GM21786 (cell line): ENCODE measurements around the gene TMC3.
"Not testable (repeated sequence)": the region's sequence is repeated elsewhere in the genome, so short reads cannot be mapped to it uniquely, and the experiment has no call there.

Experiments used
- ATAC-seq: cut with Tn5 transposase; IDR thresholded peaks from one replicate; pipeline ENCODE4 v1.9.1; 2021; ENCODE audit not compliant: unreplicated experiment

Gene TMC3

DNA sequence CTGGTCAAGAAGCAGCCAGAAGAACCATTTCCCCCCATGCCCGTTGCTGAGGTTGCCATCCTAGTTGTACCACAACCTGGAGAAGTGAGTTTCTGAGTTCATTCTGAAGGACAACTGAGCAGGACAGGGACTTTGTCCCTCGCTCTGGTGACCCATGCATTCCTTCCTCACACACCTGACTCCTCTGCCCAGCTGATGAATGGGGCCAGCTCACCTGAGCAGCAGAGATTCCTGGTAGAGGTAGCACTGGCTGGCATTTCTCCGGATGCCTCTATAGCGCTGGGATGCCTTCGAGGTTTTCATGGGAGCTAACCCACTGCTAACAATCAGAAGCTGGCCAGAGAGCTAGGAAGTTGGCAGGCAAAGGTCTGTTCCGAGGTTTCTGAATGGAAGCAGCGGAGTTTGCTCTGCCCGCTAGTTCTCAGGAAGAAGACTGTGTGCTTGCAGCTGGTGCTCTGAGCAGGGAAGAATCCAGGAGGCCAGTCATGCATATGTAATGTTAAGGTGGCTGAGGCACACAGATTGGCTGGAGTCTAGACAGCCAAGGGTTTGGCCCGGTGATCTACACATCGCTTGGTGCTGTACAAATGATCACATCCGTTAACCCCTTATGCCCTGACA lies at the start of gene TMC3:
TMC3 (minus strand) TSS at position 439 of the 621 bp plus-strand sequence; CDS start at position 303, 136 bp downstream.
- ATAC-seq, result no peak

DNA sequence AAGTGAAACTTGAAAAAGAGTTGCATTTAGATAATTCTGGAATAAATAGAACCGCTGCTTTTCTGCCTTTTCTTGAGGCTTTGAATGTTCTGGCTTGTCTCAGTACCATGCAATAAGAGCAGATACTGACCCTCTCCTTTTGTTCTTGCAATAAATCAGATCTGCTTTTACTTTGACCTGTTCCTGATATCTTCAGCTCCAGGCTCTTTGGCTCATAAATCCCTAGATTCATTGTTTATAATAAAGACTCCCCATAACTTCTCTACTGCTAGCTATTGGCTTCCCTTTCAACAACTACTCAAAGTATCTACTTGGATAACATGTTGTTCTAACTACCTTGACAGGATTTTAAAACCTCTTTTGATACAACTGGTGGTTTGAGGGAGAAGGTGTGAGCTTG lies 47.4 kb upstream of the TMC3 start:
- no peak for ATAC-seq

GRCh38 chr15:81419332-81419943 lies 45.4 kb upstream of the TMC3 start:
- ATAC-seq, result no peak

- no peak for ATAC-seq
These were observed 44.9 kb upstream of the TMC3 start for GRCh38 chr15:81418891-81419290.

DNA sequence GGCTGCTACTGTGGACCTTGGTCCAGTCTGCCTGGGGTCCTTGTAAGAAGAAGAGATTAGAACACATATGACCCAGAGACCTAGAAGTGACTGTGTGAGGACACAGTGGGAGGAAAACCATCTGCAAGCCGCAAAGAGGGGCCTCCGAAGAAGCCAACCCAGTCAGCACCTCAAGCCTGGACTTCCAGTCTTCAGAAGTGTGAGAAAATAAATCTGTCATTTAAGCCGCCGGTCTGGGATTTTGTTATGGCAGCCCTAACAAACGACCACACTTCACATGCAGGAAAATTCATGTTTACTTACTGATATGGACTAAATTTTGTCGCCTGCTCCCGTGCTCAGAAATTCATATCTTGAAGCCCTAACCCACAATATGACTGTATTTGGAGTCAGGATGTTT lies 44.4 kb upstream of the TMC3 start:
- no peak for ATAC-seq

GRCh38 chr15:81414274-81414968 lies 40.4 kb upstream of the TMC3 start:
- not testable (repeated sequence) for ATAC-seq

DNA sequence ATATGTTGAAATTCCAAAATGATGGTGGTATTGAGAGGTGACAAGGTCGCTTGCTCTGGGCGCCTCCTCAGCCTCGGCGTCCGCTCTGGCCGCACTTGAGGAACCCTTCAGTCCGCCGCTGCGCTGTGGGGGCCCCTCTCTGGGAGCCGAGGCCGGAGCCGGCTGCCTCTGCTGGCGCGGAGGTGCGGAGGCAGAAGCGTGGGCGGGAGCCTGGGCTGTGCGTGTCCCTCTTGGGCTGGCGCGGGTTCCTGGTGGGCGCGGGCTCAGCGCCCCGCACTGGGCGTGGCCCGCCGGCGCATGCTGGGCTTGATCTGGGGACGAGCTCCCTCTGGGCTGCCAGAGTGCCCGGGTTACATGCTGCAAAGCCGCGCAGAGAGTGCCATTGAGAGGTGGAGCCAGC lies 39.8 kb upstream of the TMC3 start:
- no peak for ATAC-seq

DNA sequence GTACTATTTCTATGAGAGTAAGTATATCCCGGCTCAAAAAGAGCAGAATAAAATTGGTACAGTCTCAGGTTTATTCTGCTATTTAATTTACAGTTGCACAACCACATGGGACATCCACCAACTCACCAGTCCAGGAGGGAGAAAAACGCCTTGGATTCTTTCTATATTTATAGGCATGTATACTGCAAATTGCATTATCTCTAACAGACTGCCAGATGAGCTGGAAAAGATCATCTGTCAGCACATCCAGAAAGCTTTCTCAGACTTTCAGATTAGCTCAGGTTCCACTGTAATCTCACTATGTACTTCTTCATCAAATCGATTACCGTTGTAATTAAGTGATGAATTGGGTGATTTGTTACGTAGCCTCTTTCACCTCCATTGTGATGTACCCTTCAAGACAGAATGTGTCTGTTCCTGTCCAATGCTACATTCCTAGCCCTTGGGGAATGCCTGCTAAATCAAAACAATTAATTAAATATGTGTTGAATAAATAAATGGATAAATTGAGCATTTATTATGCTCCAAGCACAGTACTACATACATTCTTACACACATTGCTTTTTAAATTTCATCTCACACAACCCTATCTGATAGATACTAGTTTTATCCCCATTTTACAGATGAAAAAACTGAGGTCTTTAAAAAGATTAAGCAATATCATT lies 38.1 kb upstream of the TMC3 start:
- no peak for ATAC-seq

DNA sequence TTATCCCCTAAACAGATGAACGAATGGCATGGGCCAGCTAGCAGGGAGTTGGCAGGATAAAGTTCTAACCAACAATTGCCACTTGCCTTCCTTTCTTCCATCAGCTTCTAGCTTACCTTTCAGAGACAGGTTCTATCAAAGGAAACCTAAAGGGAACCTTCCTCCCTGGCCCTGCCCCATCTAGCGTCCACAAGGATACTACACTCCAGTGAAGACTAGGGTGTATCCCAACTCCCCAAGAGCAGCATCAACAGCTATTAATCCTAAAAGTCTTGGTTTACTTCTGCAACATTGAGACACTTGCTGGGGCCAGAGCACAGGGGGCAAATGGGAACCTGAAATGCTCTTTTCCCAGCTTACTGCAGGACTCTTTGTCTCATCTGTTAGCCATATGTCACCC lies 37.0 kb upstream of the TMC3 start:
- no peak for ATAC-seq

GRCh38 chr15:81410318-81410753 lies 36.3 kb upstream of the TMC3 start:
- ATAC-seq, result no peak

DNA sequence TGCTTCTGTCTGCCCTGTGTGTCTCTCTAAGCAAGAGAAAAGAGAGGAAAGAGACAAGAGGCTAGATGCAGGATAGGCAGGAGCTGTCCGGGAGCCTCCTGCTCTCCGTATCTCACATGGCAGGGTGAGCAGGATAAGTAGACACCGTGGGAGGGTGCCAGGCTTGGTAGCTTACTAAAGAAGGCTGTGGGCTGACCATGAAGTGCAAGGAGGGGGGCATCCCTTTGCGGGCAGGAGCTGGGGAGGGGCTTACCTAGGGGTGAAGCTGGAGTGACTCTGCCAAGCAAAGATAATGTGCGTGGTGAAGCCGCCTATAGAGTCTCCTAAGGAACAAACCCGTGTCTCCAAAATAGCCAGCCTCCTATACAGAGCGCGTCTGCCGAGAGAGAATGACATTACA lies 33.7 kb upstream of the TMC3 start:
- no peak for ATAC-seq

- ATAC-seq, result no peak
These were observed 33.2 kb upstream of the TMC3 start for GRCh38 chr15:81407176-81407575.

GRCh38 chr15:81400640-81401236 lies 26.7 kb upstream of the TMC3 start:
- no peak for ATAC-seq

DNA sequence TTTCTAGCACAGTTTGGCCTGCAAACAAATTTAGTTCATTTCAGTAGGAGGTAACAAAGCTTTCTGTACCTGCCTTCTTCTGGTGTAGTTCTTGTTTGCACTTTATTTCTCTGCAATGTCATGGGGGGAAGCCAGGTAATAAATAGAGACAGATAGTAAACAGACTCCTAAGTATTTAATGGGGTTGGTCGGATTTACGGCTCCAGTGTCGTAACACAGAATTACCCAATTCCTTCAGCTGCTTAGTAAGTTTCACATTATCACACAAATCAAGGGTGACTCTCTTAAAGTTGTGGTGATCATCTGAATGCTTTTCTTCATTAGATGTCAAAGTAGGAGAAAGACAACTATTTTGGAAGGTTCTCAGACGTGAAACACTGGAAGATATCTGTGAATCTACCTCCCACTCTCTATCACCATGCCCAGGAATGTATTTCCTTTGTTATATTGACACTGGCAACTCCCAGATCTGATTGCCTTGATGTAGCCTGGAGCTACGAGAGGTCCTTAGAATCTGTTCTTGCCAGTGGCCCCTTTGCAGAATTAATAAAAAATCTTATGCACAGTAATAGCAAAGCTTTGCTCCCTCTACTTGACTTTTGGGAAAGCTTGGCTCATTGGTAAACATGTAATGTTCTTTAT lies 25.0 kb upstream of the TMC3 start:
- no peak for ATAC-seq

DNA sequence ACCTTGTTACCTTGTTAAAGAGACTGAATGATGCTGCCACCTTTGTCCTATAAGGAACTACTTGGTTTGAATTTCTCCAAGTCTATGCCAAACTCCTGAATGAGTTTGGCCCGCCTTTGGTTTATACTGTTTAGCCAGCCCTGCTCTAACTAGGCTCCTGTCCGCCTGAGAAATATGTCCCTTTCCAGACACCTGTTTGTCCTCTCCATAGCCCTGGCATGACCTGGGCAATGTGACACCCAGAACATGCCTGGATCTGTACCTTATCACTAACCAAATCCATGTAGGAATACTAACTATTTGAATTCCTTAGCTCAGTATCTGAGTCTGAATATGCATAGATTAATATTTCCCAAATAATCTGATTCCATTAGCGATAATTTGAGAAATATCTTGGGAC lies 24.4 kb upstream of the TMC3 start:
- ATAC-seq, result no peak

- ATAC-seq, result no peak
These were observed 20.6 kb upstream of the TMC3 start for GRCh38 chr15:81394603-81395002.

DNA sequence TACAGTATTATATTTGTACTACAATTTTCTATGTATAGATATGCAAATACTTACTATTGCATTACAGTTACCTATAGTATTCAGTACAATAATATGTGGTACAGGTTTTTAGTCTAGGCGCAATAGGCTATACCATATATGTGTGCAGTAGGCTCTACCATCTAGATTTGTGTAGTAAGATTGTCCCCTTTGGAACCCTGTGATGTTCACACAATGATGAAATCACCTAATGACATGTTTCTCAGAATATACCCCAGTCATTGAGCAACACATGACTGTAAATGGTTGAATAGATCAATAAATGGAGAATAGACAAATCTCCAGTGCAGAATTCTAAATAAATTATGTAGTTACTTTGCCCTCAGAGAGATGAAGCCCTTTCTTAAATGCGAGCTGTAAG lies 17.6 kb upstream of the TMC3 start:
- ATAC-seq, result no peak

- ATAC-seq, result no peak
These were observed 14.4 kb upstream of the TMC3 start for GRCh38 chr15:81388436-81388770.

DNA sequence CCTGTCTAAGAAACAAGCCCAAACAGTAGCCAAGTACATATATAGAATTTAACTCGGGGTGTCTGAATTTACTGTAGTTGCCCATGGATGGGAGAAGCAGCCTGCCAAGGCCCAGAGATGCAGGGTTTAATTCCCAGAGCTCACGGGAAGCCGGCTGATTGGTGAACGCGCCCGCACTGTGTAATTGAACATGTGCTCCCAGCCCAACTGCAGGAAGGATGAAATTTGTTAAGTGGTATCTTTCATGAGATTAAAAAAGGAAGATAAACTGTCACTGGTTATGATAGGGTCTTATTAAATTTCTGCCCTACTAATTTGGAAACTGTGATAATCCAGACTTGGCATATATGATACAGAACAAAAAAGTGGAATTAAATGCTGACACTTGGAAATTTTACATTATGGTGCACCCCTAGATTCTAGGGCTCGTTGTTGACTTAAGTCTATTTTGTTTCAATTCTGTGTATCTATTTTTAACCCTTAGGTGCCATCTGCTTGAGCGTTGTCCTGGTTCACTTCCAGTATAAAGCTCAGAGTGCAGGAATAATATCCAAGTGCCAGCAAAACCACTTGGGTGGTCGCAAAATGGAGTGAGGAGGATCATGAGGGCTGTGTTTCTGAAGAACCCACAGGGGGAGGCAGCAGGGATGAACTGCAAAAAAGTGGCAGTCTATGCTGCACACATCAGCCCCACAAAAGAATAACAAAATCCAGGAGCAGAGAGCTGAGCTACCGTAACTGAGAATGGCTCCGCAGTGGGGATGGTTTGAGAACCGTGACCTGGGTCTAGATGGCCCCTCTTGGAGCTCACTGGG lies 13.8 kb upstream of the TMC3 start:
- no peak for ATAC-seq

DNA sequence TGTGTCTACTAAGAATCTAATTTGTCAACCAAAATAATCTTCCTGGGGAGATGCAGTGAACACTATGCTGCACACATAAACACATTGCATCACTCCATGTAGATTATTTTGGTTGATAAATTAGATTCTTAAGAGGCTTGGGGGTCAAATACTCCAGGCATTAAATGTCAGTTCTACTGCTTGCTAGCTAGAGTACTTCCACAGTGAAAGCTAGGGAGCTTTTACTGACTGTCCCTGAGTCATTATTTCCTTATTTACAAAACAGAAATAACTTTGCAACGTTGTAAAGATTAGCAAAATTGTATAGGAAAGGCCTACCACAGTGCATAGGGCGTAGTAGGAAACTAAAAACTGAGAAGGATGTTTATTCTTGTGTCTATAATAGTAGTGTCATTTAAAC lies 12.9 kb upstream of the TMC3 start:
- ATAC-seq, result no peak
